ENCODE data around the gene STARD9. TPM values are rescaled to one million over a fixed set of nuclear protein-coding genes. Genes with fewer than 3 reads are reported as not detected.

STARD9 gene
- total and polyA plus RNA-seq, 9 of the 15 experiments (the other 6 are each of a cell fraction or from before 2014, with no cell fraction given): 0.45 to 6.0 (median 3.6) TPM

DNA sequence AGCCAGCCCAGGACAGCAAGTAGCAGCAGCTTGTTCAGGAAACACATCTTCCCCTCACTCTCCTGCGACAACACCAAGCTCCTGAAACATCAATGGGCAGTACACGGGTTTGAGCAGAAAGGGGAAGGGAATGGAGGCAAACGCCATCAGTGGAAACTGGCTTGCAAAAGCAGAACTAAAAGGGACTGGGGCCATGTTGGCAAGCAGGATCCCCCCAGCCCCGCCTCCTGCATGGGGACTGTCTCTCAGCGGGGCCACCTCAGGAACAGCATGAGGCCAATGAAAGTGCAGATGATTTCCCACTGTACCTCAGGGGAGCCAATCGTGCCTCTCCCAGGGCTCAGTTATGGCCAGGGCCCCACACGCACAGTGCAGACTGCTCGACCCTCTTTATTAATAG, 154.7 kb downstream of the STARD9 start:
- no peaks in the 10 kb centered on the region for H3K9me3 ChIP-seq (replicated peaks; ENCODE audit: control insufficient read depth, insufficient read depth, low read depth, low read length)
- H4K20me1 ChIP-seq (replicated peaks; ENCODE audit: control insufficient read depth, insufficient read depth, low read length): no peaks in the 10 kb centered on the region; the same call in 1 of the 2 replicates
- ChIA-PET CTCF (ENCODE audit: low intra/inter-chr PET ratio) (no interaction called here), POLR2A (interaction anchor here (1.0 to 1.1 kb wide), 2 partner anchors 11 to 70 kb away, joined by 3 to 4 read pairs; no protein-coding TSS in a partner anchor)
- TF ChIP-seq, protein P1, sequence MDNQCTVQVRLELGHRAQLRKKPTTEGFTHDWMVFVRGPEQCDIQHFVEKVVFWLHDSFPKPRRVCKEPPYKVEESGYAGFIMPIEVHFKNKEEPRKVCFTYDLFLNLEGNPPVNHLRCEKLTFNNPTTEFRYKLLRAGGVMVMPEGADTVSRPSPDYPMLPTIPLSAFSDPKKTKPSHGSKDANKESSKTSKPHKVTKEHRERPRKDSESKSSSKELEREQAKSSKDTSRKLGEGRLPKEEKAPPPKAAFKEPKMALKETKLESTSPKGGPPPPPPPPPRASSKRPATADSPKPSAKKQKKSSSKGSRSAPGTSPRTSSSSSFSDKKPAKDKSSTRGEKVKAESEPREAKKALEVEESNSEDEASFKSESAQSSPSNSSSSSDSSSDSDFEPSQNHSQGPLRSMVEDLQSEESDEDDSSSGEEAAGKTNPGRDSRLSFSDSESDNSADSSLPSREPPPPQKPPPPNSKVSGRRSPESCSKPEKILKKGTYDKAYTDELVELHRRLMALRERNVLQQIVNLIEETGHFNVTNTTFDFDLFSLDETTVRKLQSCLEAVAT (IDR thresholded peaks at IDR 0.05): no peak
- no peak for TF ChIP-seq ZSCAN29 (IDR thresholded peaks at IDR 0.05)
- TF ChIP-seq, protein P2, sequence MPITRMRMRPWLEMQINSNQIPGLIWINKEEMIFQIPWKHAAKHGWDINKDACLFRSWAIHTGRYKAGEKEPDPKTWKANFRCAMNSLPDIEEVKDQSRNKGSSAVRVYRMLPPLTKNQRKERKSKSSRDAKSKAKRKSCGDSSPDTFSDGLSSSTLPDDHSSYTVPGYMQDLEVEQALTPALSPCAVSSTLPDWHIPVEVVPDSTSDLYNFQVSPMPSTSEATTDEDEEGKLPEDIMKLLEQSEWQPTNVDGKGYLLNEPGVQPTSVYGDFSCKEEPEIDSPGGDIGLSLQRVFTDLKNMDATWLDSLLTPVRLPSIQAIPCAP (CRISPR knock-in tag; IDR thresholded peaks at IDR 0.05; ENCODE audit: borderline replicate concordance): no peak
- TF ChIP-seq, protein P3, sequence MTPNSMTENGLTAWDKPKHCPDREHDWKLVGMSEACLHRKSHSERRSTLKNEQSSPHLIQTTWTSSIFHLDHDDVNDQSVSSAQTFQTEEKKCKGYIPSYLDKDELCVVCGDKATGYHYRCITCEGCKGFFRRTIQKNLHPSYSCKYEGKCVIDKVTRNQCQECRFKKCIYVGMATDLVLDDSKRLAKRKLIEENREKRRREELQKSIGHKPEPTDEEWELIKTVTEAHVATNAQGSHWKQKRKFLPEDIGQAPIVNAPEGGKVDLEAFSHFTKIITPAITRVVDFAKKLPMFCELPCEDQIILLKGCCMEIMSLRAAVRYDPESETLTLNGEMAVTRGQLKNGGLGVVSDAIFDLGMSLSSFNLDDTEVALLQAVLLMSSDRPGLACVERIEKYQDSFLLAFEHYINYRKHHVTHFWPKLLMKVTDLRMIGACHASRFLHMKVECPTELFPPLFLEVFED (CRISPR knock-in tag; conservative IDR thresholded peaks at IDR 0.05): no peak
- TF ChIP-seq IRF2 (CRISPR knock-in tag; IDR thresholded peaks at IDR 0.05): no peak
- no peak for TF ChIP-seq ZNF347 (CRISPR knock-in tag; IDR thresholded peaks at IDR 0.05; ENCODE audit: low read depth)
- no peak for TF ChIP-seq CHD2 (IDR thresholded peaks at IDR 0.05; ENCODE audit: low read depth, low read length)
- TF ChIP-seq, protein P4, sequence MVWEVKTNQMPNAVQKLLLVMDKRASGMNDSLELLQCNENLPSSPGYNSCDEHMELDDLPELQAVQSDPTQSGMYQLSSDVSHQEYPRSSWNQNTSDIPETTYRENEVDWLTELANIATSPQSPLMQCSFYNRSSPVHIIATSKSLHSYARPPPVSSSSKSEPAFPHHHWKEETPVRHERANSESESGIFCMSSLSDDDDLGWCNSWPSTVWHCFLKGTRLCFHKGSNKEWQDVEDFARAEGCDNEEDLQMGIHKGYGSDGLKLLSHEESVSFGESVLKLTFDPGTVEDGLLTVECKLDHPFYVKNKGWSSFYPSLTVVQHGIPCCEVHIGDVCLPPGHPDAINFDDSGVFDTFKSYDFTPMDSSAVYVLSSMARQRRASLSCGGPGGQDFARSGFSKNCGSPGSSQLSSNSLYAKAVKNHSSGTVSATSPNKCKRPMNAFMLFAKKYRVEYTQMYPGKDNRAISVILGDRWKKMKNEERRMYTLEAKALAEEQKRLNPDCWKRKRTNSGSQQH (CRISPR knock-in tag; IDR thresholded peaks at IDR 0.05): no peak
- TF ChIP-seq MAFG (tag; conservative IDR thresholded peaks at IDR 0.05): no peak
- TF ChIP-seq, protein P5, sequence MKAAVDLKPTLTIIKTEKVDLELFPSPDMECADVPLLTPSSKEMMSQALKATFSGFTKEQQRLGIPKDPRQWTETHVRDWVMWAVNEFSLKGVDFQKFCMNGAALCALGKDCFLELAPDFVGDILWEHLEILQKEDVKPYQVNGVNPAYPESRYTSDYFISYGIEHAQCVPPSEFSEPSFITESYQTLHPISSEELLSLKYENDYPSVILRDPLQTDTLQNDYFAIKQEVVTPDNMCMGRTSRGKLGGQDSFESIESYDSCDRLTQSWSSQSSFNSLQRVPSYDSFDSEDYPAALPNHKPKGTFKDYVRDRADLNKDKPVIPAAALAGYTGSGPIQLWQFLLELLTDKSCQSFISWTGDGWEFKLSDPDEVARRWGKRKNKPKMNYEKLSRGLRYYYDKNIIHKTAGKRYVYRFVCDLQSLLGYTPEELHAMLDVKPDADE (conservative IDR thresholded peaks at IDR 0.05; ENCODE audit: control insufficient read depth, low read depth, low read length): no peak
- TF ChIP-seq ZNF717 (CRISPR knock-in tag; IDR thresholded peaks at IDR 0.05): no peak
- TF ChIP-seq, protein P6, sequence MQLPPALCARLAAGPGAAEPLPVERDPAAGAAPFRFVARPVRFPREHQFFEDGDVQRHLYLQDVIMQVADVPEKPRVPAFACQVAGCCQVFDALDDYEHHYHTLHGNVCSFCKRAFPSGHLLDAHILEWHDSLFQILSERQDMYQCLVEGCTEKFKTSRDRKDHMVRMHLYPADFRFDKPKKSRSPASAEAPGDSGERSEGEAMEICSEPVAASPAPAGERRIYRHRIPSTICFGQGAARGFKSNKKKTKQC (CRISPR knock-in tag; IDR thresholded peaks at IDR 0.05): no peak
- TF ChIP-seq RBM14 (IDR thresholded peaks at IDR 0.05; ENCODE audit: borderline replicate concordance, insufficient read depth, low read depth, low read length): no peak
- no peak for TF ChIP-seq TGIF2 (CRISPR knock-in tag; IDR thresholded peaks at IDR 0.05)
- peaks cover 0 to 6% of the 10 kb centered on the region in 2 experiments; a peak in 3 of 5 replicates for H3K4me1 ChIP-seq (replicated peaks in 1 of 2; ENCODE audit: control insufficient read depth in 2 of 2, insufficient read depth in 2 of 2, low read length in 2 of 2)
- 0 out of 3 replicates have a peak, but pooled peaks cover 3% of the 10 kb centered on the region for H3K79me2 ChIP-seq (ENCODE audit: control insufficient read depth, insufficient read depth, low read length)
- no peak overlapping the region for H3K4me2 ChIP-seq (ENCODE audit: insufficient read depth, low read length)
- WGBS (ENCODE audit: insufficient coverage, low coverage, missing lambda C conversion rate): 91% methylated on average over 7 of the region's 8 CpGs
- no peak for DNase-seq (ENCODE audit: extremely low read depth in 1 of 4, low spot score in 3 of 4)
- H3K4me3 ChIP-seq: no peak overlapping the region
- H3K27ac ChIP-seq (ENCODE audit: extremely low read depth, low read depth, low read length): no peak overlapping the region
- no peak for FAIRE-seq
- intact Hi-C loops (cut with micrococcal nuclease) (no loop called here), in situ Hi-C loops (cut with MboI) (no loop called here)
- H3K27me3 ChIP-seq (ENCODE audit: control insufficient read depth in 2 of 2, insufficient read depth in 2 of 2, low read length in 2 of 2): no peaks in the 10 kb centered on the region
- H3K9me1 ChIP-seq (ENCODE audit: control insufficient read depth, insufficient read depth, low read length): peaks cover 1% of the 10 kb centered on the region
- BruUV-seq (replicated peaks): no TSS peak
- H3K9ac ChIP-seq (ENCODE audit: insufficient read depth in 1 of 2, low read depth in 2 of 2, low read length in 2 of 2): no peak overlapping the region
- ATAC-seq: no peak; the same call in 2 of the 3 replicates
- H3K36me3 ChIP-seq (ENCODE audit: control insufficient read depth, insufficient read depth, low read length): peaks cover 98% of the 10 kb centered on the region
- no peak overlapping the region for H2AFZ ChIP-seq (ENCODE audit: low read depth, low read length)
